Stimulated activated CD8-positive, alpha-beta memory T cell treated with anti-CD3 and anti-CD28 coated beads, Interleukin-4, amount 100 ng/mL, for 1 hour (primary cell): ENCODE results near the gene TPRKB.
"Not testable (repeated sequence)": the region's sequence is repeated elsewhere in the genome, so short reads cannot be mapped to it uniquely, and the experiment has no call there.

Experiments
- DNase-seq, 2 donors: peaks; one replicate each; pipeline ENCODE4 v3.0.0-alpha.2; 2020; ENCODE audit warnings: low read depth in 2 of 2, low spot score in 1 of 2

Gene TPRKB

DNA sequence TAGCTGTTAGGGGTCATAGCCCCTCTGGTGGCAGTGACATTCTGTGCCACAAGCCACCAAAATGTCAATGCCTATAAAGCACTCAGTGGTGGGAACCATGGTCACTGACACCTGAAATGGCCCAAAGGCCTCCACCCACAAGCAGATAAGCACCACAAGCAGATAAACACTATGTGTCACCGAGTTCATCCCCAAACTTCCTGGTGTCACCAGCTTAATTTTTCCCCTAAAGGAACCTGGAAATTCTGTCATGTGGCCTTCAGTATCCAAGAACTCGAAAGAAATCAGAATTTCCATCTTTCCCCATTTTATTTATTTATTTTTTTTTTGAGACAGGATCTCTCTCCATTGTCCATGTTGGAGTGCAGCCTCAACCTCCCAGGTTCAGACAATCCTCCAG is 3.6 kb upstream of the TPRKB start:
- no peak for DNase-seq

DNA sequence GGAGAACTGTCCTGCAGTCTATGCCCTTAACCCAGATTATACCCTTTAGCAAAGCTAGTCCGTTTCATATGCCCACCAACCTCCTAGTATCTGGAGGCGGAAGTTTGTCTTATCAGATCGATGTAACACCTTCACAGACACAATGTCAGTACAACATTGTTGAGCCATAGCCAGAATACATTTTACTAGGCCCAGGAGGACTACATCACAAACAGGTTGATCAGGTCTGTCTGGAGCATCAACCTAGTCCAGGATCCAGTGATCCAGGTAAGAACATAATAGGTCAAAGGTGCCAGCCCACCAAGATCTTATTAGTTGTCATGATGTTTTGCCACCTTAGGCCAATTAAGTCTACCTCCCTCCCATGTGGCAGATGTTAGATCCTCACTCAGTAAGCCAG is 2.0 kb upstream of the TPRKB start:
- DNase-seq, result no peak

GRCh38 chr2:73736378-73736777 is 767 bp downstream of the TPRKB start:
- DNase-seq, result no peak

DNA sequence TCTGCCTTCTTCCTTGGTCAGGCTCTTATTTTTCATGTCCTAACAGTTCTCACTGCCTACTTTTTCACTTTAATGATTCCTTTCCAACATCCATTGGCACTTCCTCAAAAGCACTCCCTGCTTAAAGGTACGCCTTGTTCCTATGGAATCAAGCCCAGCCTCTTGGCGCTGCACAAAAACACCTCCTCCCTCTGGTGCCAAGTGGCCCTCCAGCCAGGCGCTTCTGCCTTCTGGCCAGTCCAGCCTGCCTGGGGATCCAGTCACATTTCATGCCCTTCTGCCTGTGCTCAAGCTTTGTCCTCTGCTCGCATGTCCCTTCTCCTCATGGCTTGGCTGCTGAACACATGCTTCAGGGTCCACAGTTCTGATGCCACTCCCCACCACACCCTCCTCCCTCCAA is 6.3 kb downstream of the TPRKB start:
- no peak for DNase-seq

- DNase-seq, result no peak
These were observed 8.4 kb downstream of the TPRKB start for GRCh38 chr2:73728711-73729110.

GRCh38 chr2:73728043-73728442 is 9.1 kb downstream of the TPRKB start:
- DNase-seq, result no peak

GRCh38 chr2:73726657-73727056 is 10.5 kb downstream of the TPRKB start:
- DNase-seq, result not testable (repeated sequence)

DNA sequence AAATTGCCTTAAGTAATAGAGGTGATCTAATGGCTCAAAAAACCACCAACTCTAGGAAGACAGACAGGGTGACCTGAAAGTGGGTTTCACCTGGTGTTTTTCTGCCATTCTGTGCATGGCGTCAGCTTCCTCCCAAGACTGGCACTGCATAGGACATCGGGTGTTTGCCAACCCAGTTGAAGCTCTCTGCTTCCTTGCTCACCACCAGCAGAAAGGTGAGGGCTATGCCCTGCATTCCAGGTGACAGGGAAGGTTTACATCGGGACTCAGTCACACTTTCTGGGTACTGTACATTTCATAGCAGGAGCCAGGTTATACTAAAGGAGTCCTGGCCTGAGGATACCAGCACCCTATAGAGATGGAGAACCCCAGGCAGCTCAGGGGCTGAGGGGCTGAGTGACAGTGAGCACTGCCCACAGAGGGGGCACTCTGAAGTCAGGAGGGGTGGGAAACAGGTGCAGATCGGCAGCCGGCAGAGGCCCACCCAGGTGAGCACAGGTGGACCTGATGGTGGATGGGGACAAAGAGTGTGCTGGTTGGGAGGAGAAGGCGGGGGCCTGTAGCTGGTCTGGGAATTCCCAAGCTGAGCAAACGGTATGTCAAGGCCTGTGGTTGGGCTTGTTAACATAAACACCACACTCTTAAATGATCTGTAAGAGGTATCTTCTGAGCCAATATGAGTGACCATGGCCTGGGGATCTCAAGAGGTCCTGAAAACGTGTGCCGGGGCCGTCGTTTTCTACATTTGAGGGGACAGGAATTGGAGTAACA is 18.1 kb downstream of the TPRKB start:
- DNase-seq, result no peak

GRCh38 chr2:73718421-73718820 is 18.7 kb downstream of the TPRKB start:
- no peak for DNase-seq

DNA sequence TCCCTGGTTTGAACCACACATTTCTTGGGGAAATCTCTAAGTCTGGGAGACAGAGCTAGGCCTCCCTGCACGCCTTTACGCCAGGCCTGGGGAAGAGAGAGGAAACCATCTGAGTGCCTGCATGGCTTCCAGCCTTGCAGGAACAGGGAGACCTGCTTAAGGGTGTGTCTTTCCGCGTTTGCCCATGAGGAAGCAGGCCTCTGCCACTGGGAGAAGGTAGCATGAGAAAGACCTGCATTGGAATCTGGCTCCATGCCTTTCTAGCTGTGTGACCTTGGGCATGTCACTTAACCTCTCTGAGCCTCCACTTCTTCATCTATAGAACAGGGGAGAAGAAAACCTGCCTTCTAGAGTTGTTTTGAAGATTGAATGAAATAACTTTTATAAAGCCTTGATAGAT is 19.4 kb downstream of the TPRKB start:
- not testable (repeated sequence) for DNase-seq

DNA sequence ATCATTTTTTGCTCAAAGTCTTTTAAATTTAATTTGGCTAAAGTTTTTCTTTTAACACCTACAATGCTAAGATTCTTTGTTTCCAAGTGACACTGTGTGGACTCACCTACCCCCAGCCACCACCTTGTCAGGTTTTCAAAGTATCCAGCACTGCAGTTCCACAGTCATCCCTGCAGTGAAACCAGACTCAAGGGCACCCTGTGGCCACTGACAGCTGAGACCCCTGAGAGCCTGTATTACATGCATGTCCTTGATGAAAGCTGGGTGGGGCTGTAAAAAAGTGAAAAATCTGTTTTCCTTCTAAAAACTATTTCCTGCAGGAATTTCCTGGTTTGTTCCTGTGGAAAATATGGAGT is 19.9 kb downstream of the TPRKB start:
- no peak for DNase-seq

- no peak for DNase-seq
These were observed 20.4 kb downstream of the TPRKB start for GRCh38 chr2:73716543-73717250.

DNA sequence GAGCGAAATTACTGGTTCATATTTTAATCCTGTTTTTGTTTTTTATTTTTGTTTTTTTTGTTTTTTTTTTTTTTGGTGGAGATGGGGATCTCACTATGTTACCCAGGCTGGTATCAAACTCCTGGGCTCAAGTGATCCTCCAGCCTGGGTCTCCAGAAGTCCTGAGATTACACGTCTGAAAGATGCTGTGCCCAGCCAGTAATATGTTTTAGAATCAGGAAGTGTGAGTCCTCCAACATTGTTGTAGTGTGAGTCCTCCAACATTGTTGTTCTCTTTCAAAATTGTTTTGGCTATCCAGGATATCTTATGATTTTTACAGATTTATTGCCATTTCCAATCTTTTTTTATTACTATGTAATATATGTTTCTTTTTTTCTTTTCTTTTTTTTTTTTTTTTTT is 23.1 kb downstream of the TPRKB start:
- no peak for DNase-seq

- no peak for DNase-seq
These were observed 28.6 kb downstream of the TPRKB start for GRCh38 chr2:73708527-73708926.

DNA sequence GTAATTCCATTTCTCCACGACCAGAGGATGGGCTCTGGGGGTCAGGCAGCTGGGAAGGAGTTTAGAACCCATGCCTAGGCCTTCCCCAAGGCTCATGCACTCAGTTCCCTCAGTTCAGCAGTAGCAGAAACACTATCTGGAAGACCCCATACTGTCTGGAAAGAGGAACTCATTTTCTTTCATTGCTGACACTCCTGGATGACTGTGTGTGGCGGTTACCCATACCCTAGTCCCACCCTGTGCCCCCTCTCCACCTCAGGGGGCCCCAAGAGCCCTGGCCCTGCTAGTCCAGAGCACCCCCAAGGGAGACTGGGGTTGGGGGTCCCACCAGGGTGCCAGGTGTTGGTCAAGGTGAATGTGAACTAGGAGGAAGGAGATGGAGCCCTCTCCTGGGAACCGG is 29.5 kb downstream of the TPRKB start:
- no peak for DNase-seq

GRCh38 chr2:73707058-73707457 is 30.1 kb downstream of the TPRKB start:
- no peak for DNase-seq

- no peak for DNase-seq
These were observed 32.1 kb downstream of the TPRKB start for GRCh38 chr2:73705091-73705490.

- DNase-seq, result no peak
These were observed 32.9 kb downstream of the TPRKB start for GRCh38 chr2:73704285-73704684.

- no peak for DNase-seq
These were observed 33.5 kb downstream of the TPRKB start for GRCh38 chr2:73703675-73704074.

DNA sequence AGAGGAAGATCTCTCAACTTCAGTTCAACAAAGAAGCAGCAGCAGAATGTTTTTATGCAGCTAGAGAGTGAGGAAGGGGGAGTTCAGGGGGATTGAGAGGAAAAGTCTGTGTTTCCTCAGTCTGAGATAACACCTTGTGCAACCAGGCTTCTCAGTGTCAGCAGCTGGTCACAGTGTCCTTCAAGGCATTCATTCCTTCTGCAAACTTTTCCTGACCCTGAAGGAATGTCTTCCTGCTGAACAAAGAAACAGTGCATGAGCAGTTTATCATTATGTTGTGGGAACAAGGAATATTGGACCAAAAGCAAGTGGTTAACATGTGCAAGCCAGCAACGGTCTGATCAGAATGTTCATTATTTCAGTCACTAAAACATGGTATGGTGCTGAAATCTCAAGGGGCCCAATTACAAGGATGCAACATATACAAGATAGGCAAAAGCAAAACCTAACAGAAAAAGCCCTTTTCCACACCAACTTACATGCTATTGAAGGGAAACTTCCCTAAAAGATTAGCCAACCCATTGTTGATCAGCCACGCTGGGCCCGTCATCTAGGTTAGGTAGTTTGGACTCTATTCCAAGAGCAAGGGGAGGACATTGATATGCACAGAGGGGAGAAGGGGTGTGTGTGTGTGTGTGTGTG is 34.2 kb downstream of the TPRKB start:
- DNase-seq, result not testable (repeated sequence)

DNA sequence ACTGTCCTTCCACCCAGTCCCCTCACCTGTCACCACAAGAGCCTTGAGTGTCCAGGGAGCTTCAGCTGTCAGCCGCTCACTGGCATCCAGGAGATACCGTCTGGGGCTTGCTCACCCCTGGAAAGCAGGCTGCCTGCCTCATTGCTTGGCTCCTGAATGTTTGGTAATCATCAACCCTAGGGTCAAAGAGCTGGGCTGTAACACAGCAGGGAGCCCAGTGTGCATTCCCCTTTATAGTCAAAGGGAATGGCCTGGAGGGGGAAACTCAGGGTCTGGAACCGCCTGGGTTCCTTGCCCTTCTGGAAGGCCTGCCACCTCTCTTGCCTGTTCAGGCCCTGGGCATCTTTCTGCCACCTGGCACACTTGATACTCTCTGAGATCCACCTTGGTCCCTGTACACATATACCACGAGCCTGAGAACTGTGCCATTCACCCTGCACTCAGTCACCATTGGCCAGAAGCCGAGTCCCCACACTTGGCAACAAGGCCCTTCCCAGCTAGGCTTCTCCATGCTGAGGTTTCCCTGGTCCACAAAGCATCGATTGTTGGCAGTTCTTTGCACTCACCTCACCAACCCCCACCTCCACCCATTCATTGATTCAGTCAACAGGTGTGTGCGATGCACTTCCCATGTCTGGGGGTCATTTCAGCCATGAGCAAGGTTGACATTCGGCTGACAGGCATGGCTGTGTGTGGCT is 35.0 kb downstream of the TPRKB start:
- DNase-seq, result no peak

- not testable (repeated sequence) for DNase-seq
These were observed 35.7 kb downstream of the TPRKB start for GRCh38 chr2:73701448-73701765.
